Smooth muscle cell of the brain vasculature (primary cell): ENCODE measurements around the gene CCR6.
"Not testable (repeated sequence)": the region's sequence is repeated elsewhere in the genome, so short reads cannot be mapped to it uniquely, and the experiment has no call there.

Source experiments
- DNase-seq: peaks from one replicate; pipeline ENCODE4 v3.0.0-alpha.2; 2012; ENCODE audit warnings: low read depth, low spot score

Gene CCR6

DNA sequence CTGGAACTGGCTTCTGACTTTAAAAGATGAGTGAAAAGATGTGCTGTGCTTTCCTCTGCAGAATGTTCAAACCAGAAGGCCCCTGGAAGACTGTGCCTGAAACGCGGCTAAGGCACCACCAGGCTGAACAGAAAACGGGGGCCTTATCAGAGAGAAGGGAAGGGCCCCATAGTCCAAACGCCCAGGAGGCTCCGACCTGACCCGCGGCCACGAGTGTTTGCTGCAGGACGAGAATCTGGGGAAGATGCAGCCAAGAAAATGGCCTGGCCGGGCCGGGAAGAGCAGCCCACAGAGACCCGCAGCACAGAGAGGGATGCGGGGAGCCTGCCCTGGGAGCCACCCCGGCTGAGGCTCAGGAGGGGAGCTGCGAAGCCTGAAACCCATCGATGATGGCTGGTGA lies 45.4 kb downstream of the CCR6 start:
- not testable (repeated sequence) for DNase-seq

DNA sequence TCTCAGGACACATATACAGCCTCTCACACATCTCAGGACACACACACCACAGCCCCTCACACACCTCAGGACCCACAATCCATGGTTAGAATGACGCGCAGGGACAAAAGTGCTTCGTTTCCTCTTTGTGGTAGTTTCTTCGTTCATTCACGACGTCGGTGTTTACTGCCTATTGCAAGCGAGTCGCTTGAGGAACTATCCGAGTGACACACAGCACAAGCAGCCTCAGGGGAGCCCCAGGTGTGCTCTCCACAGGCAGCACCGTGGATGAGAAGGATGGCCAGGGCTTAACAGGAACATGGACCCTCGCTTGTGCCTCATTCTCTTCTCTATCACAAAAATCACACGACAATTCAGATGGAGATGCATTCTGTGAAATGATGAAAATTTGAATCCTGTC lies 47.0 kb downstream of the CCR6 start:
- DNase-seq, result not testable (repeated sequence)

DNA sequence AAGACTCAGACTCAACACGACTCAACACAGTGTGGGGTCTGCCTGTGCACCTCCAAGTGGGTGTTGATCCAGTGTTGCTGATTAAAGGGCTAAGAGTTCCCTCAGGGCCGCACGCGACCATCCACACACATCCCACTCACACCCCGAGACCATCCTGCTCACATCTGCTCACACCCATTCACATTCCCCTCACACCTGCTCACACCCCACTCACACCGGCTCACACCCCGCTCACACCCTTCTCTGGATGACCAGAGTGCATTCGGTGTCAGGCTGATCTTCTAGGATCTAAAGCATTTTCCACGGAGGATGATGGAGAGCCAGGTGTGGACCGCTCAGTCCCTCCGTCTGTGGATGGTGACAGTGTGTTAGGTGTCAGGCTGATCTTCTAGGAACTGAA lies 48.4 kb downstream of the CCR6 start:
- DNase-seq, result not testable (repeated sequence)

- not testable (repeated sequence) for DNase-seq
Observed at GRCh38 chr6:167172011-167172410, 49.1 kb downstream of the CCR6 start.

- not testable (repeated sequence) for DNase-seq
Observed at GRCh38 chr6:167177271-167177670, 54.4 kb downstream of the CCR6 start.

DNA sequence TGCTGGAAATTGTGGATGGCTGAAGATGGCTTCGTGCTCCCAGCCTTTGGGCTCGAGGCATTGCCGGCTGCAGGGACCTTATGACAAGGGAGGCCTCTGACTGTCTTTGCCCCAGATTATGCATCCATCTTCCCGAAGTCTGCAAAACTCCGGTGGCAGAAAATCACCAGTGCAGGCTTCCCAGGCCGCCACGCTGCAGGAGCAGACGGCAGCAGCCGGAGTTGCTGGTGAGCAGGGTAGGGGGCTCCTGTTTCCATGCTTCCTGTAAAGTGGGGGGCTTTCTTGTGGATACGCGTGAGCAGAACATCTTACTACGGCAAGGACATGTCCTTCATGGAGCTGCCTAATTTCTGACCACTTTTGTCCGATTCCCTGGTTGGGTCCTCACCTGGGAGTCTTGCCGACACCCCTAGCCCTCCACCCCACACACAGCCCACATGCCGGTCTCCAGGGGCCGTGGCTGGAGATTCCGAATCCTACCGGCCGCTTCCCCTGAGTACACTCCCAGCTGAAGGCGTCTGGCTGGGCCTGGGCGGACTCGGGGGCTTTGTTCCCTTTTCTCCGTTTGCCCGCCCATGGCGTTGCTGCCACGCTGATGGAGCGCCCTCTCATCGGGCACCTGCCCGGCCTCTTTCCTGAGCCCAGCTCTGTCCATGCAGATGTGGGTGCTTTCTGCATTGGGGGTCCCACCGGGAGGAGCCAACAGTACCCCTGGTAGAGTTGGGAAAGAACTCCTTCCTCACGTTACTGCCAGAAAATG lies 56.2 kb downstream of the CCR6 start:
- DNase-seq, result not testable (repeated sequence)

DNA sequence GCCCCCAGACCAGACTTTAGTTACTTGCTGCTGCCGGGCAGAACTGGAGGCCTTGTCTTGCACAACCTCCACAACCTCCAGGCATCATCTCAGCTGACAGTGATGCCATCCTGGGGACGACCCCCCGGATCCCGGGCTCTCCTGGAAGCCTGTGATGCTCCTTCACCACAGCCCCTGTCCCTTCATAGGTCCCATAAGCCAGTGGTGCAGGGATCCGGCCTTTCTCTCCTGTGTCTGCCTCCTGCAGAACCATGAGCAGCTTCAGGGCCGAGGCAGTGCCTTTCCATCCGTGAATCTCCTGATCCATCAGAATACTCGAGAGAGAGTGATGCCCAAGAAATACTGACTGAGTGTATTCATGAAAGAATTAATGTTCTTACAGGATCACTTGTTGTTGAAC lies 57.2 kb downstream of the CCR6 start:
- not testable (repeated sequence) for DNase-seq

DNA sequence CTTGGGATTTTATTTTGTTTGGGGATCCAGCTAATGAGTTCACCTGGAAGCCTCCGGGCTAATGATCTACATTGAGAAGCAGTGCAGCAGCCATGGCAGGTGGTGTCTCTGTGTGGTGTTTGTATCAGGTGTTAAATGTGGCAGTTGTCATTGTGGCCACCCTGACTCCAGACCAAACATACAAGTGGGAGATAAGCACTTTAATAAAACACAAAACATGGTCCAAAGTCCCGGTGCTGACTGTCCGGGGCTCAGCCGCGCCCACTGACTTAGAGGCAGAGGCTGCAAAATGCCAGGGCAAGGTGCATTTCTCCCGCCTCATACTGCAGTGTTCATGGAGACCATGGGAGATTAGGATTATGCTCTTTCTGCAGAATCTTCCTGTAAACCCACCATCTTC lies 58.5 kb downstream of the CCR6 start:
- not testable (repeated sequence) for DNase-seq

GRCh38 chr6:167182913-167183314 lies 60.0 kb downstream of the CCR6 start:
- DNase-seq, result not testable (repeated sequence)

DNA sequence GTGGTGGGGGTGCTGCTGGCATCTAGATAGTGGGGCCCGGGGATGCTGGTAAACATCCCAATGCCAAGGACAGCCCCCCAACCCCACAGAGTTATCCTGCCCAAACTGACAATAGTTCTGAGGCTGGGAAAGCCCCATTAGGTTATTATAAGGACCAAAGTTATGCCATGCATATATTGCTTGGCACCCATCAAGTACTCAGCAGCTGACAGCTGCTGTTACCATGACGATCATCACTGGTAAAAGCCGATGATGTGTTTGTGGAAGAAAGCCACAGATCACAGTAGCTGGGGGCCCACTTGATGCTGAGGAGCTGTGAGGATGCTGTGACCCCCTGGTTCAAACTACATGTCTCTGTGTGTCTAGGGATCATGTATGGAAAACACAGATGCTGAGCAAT lies 62.2 kb downstream of the CCR6 start:
- not testable (repeated sequence) for DNase-seq

DNA sequence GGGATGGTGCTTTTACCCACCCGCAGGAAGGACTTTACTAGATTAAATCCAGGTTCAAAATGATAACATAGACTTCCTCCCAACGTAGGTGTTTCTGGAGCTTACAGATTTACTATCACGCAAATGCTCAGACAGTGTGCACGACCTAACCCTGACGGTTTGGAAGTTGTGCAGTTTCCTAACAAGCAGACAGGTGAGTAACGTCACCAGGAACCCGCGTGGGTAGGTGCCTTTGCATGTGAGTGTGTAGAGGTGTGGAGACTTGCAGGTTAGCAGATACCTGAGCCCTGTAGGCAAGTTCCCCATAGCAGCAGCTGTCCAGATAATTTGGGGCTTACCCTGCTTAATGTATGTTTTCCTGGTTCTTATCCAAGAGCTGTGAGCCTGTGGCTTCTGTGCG lies 64.4 kb downstream of the CCR6 start:
- not testable (repeated sequence) for DNase-seq
